Measurements from ENCODE around the gene MAST2.

DNA sequence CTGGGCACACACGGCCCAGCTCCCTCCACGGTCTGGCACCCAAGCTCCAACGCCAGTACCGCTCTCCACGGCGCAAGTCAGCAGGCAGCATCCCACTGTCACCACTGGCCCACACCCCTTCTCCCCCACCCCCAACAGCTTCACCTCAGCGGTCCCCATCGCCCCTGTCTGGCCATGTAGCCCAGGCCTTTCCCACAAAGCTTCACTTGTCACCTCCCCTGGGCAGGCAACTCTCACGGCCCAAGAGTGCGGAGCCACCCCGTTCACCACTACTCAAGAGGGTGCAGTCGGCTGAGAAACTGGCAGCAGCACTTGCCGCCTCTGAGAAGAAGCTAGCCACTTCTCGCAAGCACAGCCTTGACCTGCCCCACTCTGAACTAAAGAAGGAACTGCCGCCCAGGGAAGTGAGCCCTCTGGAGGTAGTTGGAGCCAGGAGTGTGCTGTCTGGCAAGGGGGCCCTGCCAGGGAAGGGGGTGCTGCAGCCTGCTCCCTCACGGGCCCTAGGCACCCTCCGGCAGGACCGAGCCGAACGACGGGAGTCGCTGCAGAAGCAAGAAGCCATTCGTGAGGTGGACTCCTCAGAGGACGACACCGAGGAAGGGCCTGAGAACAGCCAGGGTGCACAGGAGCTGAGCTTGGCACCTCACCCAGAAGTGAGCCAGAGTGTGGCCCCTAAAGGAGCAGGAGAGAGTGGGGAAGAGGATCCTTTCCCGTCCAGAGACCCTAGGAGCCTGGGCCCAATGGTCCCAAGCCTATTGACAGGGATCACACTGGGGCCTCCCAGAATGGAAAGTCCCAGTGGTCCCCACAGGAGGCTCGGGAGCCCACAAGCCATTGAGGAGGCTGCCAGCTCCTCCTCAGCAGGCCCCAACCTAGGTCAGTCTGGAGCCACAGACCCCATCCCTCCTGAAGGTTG is 231.4 kb downstream of the MAST2 start:
- TF ChIP-seq, protein P1, sequence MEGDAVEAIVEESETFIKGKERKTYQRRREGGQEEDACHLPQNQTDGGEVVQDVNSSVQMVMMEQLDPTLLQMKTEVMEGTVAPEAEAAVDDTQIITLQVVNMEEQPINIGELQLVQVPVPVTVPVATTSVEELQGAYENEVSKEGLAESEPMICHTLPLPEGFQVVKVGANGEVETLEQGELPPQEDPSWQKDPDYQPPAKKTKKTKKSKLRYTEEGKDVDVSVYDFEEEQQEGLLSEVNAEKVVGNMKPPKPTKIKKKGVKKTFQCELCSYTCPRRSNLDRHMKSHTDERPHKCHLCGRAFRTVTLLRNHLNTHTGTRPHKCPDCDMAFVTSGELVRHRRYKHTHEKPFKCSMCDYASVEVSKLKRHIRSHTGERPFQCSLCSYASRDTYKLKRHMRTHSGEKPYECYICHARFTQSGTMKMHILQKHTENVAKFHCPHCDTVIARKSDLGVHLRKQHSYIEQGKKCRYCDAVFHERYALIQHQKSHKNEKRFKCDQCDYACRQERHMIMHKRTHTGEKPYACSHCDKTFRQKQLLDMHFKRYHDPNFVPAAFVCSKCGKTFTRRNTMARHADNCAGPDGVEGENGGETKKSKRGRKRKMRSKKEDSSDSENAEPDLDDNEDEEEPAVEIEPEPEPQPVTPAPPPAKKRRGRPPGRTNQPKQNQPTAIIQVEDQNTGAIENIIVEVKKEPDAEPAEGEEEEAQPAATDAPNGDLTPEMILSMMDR (IDR thresholded peaks at IDR 0.05), result no peak
- TF ChIP-seq POLR2A (IDR thresholded peaks at IDR 0.05), result no peak

Measured in testis (tissue), 2 donors.